K562 (cell line): ENCODE results near the gene MTTP. TPM values are rescaled to one million over a fixed set of nuclear protein-coding genes. Genes with fewer than 3 reads are reported as not detected.

Source experiments
- ATAC-seq: fragments of 200-7000 bp; cut with Tn5 transposase; 3 replicates; pipeline ENCODE4 v1.9.1; 2020; ENCODE audit warnings: moderate library complexity
- BruUV-seq: library from RNA; stranded (reverse); fragments of 400-500 nt; replicated peaks from 2 replicates; lab custom pipeline; 2021; lab: Mats Ljungman, UMichigan
- CTCF ChIA-PET: fragments of 300-600 bp; formaldehyde crosslinking; extraction: SDS; loops from one replicate; lab custom pipeline; 2021; ENCODE audit warnings: low intra/inter-chr PET ratio; lab: Yijun Ruan, JAX
- POLR2A ChIA-PET: fragments of 300-600, 350-650 bp; sonication (Branson Sonifier 250); formaldehyde crosslinking; extraction: SDS; loops from one replicate; lab custom pipeline; 2021; ENCODE audit warnings: antibody characterized with exemption, inconsistent platforms; lab: Yijun Ruan, JAX
- DNase-seq, 4 experiments: peaks; one replicate each; pipeline versions ENCODE4 v3.0.0 to v3.0.0-alpha.2; 2011 to 2018; ENCODE audit warnings: low spot score in 3 of 4, mixed read lengths in 3 of 4; ENCODE audit errors: extremely low read depth in 1 of 4
- FAIRE-seq: peaks from 2 replicates; lab custom pipeline; 2011; peaks lifted over from hg19 to GRCh38; lab: Jason Lieb, UNC
- H2AFZ ChIP-seq: 2 replicates; pipeline ENCODE4 v1.6.0; 2011; ENCODE audit warnings: low read depth, low read length, control low read depth, inconsistent platforms
- H3K27ac ChIP-seq: fragments of 200-600 bp; 3 replicates; pipeline ENCODE4 v1.8.0; 2011; ENCODE audit warnings: low read depth, mild to moderate bottlenecking, control low read depth, inconsistent platforms, low read length, moderate library complexity, mixed read lengths; ENCODE audit errors: extremely low read depth
- H3K27me3 ChIP-seq, 2 experiments: fragments of 300-600 bp in 1 of 2; 2 replicates in 1 of 2; 3 replicates in 1 of 2; pipeline versions ENCODE4 v1.6.0 to v1.8.0; 2011; ENCODE audit warnings: inconsistent platforms in 2 of 2, low read length in 2 of 2, mild to moderate bottlenecking in 1 of 2, mixed read lengths in 1 of 2, moderate library complexity in 1 of 2; ENCODE audit not compliant: control insufficient read depth in 2 of 2, insufficient read depth in 2 of 2
- H3K36me3 ChIP-seq: fragments of 300-600 bp; 3 replicates; pipeline ENCODE4 v1.8.0; 2011; ENCODE audit warnings: mild to moderate bottlenecking, low read length, inconsistent platforms; ENCODE audit not compliant: control insufficient read depth, insufficient read depth
- H3K4me1 ChIP-seq, 2 experiments: fragments of 200-600 bp in 1 of 2; replicated peaks in 1 of 2; 2 replicates in 1 of 2; 3 replicates in 1 of 2; pipeline versions ENCODE4 v1.5.1 to v1.8.0; 2011; ENCODE audit warnings: inconsistent platforms in 2 of 2, low read length in 2 of 2, mild to moderate bottlenecking in 1 of 2, mixed read lengths in 1 of 2, moderate library complexity in 1 of 2; ENCODE audit not compliant: control insufficient read depth in 2 of 2, insufficient read depth in 2 of 2
- H3K4me2 ChIP-seq: 2 replicates; pipeline ENCODE4 v1.6.1; 2011; ENCODE audit warnings: low read length, control low read depth, inconsistent platforms, mixed read lengths; ENCODE audit not compliant: insufficient read depth
- H3K4me3 ChIP-seq: fragments of 200-600 bp; sonication (generic), shearing (Covaris generic); 2 replicates; pipeline ENCODE4 v1.5.1; 2016; ENCODE audit warnings: control low read depth, inconsistent platforms
- H3K79me2 ChIP-seq: fragments of 200-600 bp; 3 replicates; pipeline ENCODE4 v1.8.0; 2011; ENCODE audit warnings: low read length, inconsistent platforms; ENCODE audit not compliant: control insufficient read depth, insufficient read depth
- H3K9ac ChIP-seq, 2 experiments: 2 replicates each; pipeline versions ENCODE4 v1.6.0 to v1.6.1; 2011; ENCODE audit warnings: low read depth in 2 of 2, low read length in 2 of 2, control low read depth in 1 of 2, inconsistent platforms in 1 of 2, mild to moderate bottlenecking in 1 of 2, mixed read lengths in 1 of 2; ENCODE audit not compliant: insufficient read depth in 1 of 2
- H3K9me1 ChIP-seq: one replicate; pipeline ENCODE4 v1.6.0; 2011; ENCODE audit warnings: inconsistent platforms, mild to moderate bottlenecking, low read length, moderate library complexity; ENCODE audit not compliant: control insufficient read depth, insufficient read depth
- H3K9me3 ChIP-seq: replicated peaks from 2 replicates; pipeline ENCODE4 v1.5.1; 2011; ENCODE audit warnings: low read depth, low read length, inconsistent platforms; ENCODE audit not compliant: control insufficient read depth, insufficient read depth
- H4K20me1 ChIP-seq: replicated peaks from 2 replicates; pipeline ENCODE4 v1.6.1; 2011; ENCODE audit warnings: low read length, inconsistent platforms, mixed read lengths; ENCODE audit not compliant: control insufficient read depth, insufficient read depth
- CREB1 ChIP-seq, 2 experiments: sonication (generic) in 1 of 2; formaldehyde crosslinking in 1 of 2; IDR thresholded peaks; 2 replicates each; pipeline versions ENCODE4 v1.6.1 to v1.8.0; 2012 to 2022; ENCODE audit warnings: inconsistent platforms in 1 of 2, mild to moderate bottlenecking in 1 of 2, missing genetic modification reagents in 1 of 2, moderate library complexity in 1 of 2
- GATAD2B ChIP-seq: fragments of 450-650 bp; IDR thresholded peaks from 2 replicates; pipeline ENCODE4 v1.6.1; 2017; ENCODE audit warnings: mild to moderate bottlenecking, borderline replicate concordance
- POLR2A ChIP-seq: fragments of 450-650 bp; conservative IDR thresholded peaks from 2 replicates; pipeline ENCODE4 v1.6.1; 2016
- whole genome bisulfite sequencing: fragments of 100-300 bp; shearing (Covaris generic); methylation state at CpG from one replicate; pipeline ENCODE4 v1.1.6; 2016; ENCODE audit warnings: low coverage, mixed read lengths; ENCODE audit not compliant: insufficient coverage; ENCODE audit errors: missing lambda C conversion rate; 5-methylcytosine and 5-hydroxymethylcytosine counted together
- in situ Hi-C: fragments of 300-500 bp; cut with MboI; formaldehyde crosslinking; loops from 4 replicates; pipeline ENCODE4 v1.15.0; 2018; ENCODE audit warnings: inconsistent platforms, mixed read lengths
- intact Hi-C: fragments of 100-400 bp; cut with micrococcal nuclease; formaldehyde crosslinking; loops from 2 replicates; pipeline ENCODE4 v1.14.2; 2022
- polyA plus RNA-seq, 8 experiments: library from polyadenylated mRNA; depleted of rRNA in 4 of 8; stranded (reverse) in 5 of 8; unstranded in 3 of 8; fragments of >200 nt; fragmentation: Nextera tagmentation in 2 of 8; fragmentation: Illumina TruSeq in 1 of 8; extraction: Ambion mirVana in 2 of 8; extraction: Trizol in 1 of 8; gene quantifications; 2 replicates each; pipeline versions ENCODE4 v1.2.1 to v1.2.3, GENCODE V29; 2011 to 2014; ENCODE audit warnings: inconsistent platforms in 1 of 8, missing spikeins in 1 of 8
- total RNA-seq, 7 experiments: library from RNA; depleted of rRNA in 6 of 7; stranded (reverse); fragments of >200 nt in 6 of 7; fragmentation: Illumina TruSeq in 2 of 7; extraction: Trizol in 2 of 7; gene quantifications; 2 replicates each; pipeline versions ENCODE4 v1.2.1 to v1.2.3, GENCODE V29; 2011 to 2021; ENCODE audit warnings: low replicate concordance in 1 of 7
- TF ChIP-seq, protein P1 (sequence below): sonication (generic); formaldehyde crosslinking; IDR thresholded peaks from 2 replicates; pipeline ENCODE4 v1.8.1; 2022; ENCODE audit warnings: missing genetic modification reagents
- TF ChIP-seq, protein P2 (sequence below), 2 experiments: fragments of 450-650 bp in 1 of 2; sonication (generic) in 1 of 2; formaldehyde crosslinking; conservative IDR thresholded peaks; 2 replicates each; pipeline versions ENCODE4 v1.4.0 to v1.8.1; 2020 to 2022; ENCODE audit warnings: mild to moderate bottlenecking in 1 of 2, missing genetic modification reagents in 1 of 2
- TF ChIP-seq, protein P3 (sequence below): fragments of 450-650 bp; IDR thresholded peaks from 2 replicates; pipeline ENCODE4 v1.6.1; 2016; ENCODE audit warnings: mild to moderate bottlenecking, moderate library complexity

MTTP gene
- total and polyA plus RNA-seq, 9 of the 15 experiments (the other 6 are each of a cell fraction or from before 2014, with no cell fraction given) = 0.01 to 0.29 (median 0.04) TPM; not detected in 2

DNA sequence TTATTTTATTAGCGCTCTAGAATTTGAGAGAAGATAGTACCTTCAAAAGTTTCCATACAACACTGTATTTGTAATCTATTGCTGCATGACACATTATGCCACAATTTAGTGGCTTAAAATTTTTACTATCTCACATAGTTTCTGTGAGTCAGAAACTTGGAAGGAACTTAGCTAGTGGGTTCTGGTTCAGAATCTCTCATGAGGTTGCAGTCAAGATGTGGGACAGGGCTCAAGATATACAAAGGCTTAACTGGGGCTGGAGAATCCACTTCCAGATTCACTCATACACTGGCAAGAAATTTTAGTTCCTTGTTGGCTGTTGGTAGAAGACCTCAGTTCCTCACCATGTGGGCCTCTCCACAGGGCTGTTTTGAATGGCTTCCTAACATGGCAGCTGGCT is 94.5 kb downstream of the MTTP start:
- DNase-seq (no peak), ATAC-seq (no peak), FAIRE-seq (no peak)
- in situ Hi-C loops = no loop called here
- Histone ChIP-seq H3K4me3 (no peak overlapping the region), H3K27ac (no peak overlapping the region), H2AFZ (no peak overlapping the region), H3K79me2 (no peaks in the 10 kb centered on the region), H3K4me2 (no peak overlapping the region), H3K36me3 (no peaks in the 10 kb centered on the region), H3K27me3 (peaks cover 0 to 2% of the 10 kb centered on the region in 2 experiments; a peak in 1 of 5 replicates), H3K4me1 (no peaks in the 10 kb centered on the region; a peak in 1 of 5 replicates), H4K20me1 (no peaks in the 10 kb centered on the region), H3K9me1 (no peaks in the 10 kb centered on the region), H3K9ac (no peak overlapping the region), H3K9me3 (no peaks in the 10 kb centered on the region)
- WGBS = 12% methylated on average over 1 of the region's 1 CpG
- no TSS peak for BruUV-seq
- ChIA-PET CTCF (no interaction called here), POLR2A (no interaction called here)
- intact Hi-C loops = no loop called here
- TF ChIP-seq CREB1 (IDR thresholded peaks at IDR 0.05) (no peak), CREB1 (CRISPR knock-in tag; IDR thresholded peaks at IDR 0.05) (no peak), POLR2A (no peak), GATAD2B (no peak)
- TF ChIP-seq, protein P1, sequence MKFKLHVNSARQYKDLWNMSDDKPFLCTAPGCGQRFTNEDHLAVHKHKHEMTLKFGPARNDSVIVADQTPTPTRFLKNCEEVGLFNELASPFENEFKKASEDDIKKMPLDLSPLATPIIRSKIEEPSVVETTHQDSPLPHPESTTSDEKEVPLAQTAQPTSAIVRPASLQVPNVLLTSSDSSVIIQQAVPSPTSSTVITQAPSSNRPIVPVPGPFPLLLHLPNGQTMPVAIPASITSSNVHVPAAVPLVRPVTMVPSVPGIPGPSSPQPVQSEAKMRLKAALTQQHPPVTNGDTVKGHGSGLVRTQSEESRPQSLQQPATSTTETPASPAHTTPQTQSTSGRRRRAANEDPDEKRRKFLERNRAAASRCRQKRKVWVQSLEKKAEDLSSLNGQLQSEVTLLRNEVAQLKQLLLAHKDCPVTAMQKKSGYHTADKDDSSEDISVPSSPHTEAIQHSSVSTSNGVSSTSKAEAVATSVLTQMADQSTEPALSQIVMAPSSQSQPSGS (CRISPR knock-in tag) = no peak
- TF ChIP-seq, protein P2, sequence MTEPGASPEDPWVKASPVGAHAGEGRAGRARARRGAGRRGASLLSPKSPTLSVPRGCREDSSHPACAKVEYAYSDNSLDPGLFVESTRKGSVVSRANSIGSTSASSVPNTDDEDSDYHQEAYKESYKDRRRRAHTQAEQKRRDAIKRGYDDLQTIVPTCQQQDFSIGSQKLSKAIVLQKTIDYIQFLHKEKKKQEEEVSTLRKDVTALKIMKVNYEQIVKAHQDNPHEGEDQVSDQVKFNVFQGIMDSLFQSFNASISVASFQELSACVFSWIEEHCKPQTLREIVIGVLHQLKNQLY (CRISPR knock-in tag; conservative IDR thresholded peaks at IDR 0.05) = no peak
- TF ChIP-seq, protein P3, sequence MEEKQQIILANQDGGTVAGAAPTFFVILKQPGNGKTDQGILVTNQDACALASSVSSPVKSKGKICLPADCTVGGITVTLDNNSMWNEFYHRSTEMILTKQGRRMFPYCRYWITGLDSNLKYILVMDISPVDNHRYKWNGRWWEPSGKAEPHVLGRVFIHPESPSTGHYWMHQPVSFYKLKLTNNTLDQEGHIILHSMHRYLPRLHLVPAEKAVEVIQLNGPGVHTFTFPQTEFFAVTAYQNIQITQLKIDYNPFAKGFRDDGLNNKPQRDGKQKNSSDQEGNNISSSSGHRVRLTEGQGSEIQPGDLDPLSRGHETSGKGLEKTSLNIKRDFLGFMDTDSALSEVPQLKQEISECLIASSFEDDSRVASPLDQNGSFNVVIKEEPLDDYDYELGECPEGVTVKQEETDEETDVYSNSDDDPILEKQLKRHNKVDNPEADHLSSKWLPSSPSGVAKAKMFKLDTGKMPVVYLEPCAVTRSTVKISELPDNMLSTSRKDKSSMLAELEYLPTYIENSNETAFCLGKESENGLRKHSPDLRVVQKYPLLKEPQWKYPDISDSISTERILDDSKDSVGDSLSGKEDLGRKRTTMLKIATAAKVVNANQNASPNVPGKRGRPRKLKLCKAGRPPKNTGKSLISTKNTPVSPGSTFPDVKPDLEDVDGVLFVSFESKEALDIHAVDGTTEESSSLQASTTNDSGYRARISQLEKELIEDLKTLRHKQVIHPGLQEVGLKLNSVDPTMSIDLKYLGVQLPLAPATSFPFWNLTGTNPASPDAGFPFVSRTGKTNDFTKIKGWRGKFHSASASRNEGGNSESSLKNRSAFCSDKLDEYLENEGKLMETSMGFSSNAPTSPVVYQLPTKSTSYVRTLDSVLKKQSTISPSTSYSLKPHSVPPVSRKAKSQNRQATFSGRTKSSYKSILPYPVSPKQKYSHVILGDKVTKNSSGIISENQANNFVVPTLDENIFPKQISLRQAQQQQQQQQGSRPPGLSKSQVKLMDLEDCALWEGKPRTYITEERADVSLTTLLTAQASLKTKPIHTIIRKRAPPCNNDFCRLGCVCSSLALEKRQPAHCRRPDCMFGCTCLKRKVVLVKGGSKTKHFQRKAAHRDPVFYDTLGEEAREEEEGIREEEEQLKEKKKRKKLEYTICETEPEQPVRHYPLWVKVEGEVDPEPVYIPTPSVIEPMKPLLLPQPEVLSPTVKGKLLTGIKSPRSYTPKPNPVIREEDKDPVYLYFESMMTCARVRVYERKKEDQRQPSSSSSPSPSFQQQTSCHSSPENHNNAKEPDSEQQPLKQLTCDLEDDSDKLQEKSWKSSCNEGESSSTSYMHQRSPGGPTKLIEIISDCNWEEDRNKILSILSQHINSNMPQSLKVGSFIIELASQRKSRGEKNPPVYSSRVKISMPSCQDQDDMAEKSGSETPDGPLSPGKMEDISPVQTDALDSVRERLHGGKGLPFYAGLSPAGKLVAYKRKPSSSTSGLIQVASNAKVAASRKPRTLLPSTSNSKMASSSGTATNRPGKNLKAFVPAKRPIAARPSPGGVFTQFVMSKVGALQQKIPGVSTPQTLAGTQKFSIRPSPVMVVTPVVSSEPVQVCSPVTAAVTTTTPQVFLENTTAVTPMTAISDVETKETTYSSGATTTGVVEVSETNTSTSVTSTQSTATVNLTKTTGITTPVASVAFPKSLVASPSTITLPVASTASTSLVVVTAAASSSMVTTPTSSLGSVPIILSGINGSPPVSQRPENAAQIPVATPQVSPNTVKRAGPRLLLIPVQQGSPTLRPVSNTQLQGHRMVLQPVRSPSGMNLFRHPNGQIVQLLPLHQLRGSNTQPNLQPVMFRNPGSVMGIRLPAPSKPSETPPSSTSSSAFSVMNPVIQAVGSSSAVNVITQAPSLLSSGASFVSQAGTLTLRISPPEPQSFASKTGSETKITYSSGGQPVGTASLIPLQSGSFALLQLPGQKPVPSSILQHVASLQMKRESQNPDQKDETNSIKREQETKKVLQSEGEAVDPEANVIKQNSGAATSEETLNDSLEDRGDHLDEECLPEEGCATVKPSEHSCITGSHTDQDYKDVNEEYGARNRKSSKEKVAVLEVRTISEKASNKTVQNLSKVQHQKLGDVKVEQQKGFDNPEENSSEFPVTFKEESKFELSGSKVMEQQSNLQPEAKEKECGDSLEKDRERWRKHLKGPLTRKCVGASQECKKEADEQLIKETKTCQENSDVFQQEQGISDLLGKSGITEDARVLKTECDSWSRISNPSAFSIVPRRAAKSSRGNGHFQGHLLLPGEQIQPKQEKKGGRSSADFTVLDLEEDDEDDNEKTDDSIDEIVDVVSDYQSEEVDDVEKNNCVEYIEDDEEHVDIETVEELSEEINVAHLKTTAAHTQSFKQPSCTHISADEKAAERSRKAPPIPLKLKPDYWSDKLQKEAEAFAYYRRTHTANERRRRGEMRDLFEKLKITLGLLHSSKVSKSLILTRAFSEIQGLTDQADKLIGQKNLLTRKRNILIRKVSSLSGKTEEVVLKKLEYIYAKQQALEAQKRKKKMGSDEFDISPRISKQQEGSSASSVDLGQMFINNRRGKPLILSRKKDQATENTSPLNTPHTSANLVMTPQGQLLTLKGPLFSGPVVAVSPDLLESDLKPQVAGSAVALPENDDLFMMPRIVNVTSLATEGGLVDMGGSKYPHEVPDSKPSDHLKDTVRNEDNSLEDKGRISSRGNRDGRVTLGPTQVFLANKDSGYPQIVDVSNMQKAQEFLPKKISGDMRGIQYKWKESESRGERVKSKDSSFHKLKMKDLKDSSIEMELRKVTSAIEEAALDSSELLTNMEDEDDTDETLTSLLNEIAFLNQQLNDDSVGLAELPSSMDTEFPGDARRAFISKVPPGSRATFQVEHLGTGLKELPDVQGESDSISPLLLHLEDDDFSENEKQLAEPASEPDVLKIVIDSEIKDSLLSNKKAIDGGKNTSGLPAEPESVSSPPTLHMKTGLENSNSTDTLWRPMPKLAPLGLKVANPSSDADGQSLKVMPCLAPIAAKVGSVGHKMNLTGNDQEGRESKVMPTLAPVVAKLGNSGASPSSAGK = no peak
